PFSK-1 (cell line): ENCODE measurements around the gene CDH8.

ENCODE experiments used
- FOXP2 ChIP-seq: optimal IDR thresholded peaks from 2 replicates; pipeline ENCODE3; 2011; ENCODE audit warnings: borderline replicate concordance, control low read depth, inconsistent platforms; ENCODE audit not compliant: insufficient read depth; ENCODE audit errors: extremely low read length, extremely low read depth
- POLR2AphosphoS5 ChIP-seq: IDR thresholded peaks from 2 replicates; pipeline ENCODE4 v1.6.1; 2012; ENCODE audit warnings: low read depth, mild to moderate bottlenecking, control low read depth, low read length, moderate library complexity
- SIN3A ChIP-seq: IDR thresholded peaks from 2 replicates; pipeline ENCODE4 v1.6.1; 2012; ENCODE audit warnings: mild to moderate bottlenecking, low read length, moderate library complexity, borderline replicate concordance; ENCODE audit not compliant: insufficient read depth
- TAF1 ChIP-seq: IDR thresholded peaks from 2 replicates; pipeline ENCODE4 v1.6.1; 2012; ENCODE audit warnings: low read length, control low read depth, borderline replicate concordance; ENCODE audit not compliant: insufficient read depth
- TF ChIP-seq, protein P1 (sequence below), 2 experiments: IDR thresholded peaks; 2 replicates each; pipeline versions ENCODE4 v1.6.1 to v1.8.0; 2011 to 2012; ENCODE audit warnings: low read depth in 2 of 2, low read length in 2 of 2, control low read depth in 1 of 2, inconsistent platforms in 1 of 2, mild to moderate bottlenecking in 1 of 2, moderate library complexity in 1 of 2; ENCODE audit not compliant: insufficient read depth in 1 of 2

CDH8 gene

DNA sequence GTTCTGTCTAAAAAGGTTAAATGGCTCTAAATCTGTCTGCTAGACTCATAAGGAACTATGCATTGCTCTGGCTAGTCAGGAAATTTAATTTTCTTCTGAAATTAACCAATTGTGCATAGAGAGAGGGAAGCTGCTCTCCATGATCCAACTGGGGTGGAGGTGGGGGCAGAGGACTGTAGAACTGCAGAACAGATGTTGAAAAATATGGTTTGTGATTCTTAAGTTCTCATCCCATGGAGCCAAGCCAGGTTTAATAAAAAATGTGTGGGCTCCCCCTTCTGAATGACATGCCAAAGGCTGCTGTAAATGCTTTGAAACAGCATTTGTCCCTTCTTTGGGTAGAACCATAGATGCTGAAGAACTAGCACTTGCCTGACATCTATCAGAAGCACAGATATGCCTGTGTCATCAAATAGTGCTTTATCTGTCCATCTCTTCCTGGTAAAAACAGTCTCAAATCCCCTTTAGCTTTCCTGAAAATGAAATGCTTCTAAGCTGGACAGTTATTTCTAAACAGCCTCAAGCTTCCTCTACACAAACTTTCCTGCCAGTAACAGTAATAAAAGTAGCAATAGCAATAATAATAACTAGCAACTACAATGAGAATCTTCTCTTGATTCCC, 221.4 kb downstream of the CDH8 start:
- TF ChIP-seq, protein P1, sequence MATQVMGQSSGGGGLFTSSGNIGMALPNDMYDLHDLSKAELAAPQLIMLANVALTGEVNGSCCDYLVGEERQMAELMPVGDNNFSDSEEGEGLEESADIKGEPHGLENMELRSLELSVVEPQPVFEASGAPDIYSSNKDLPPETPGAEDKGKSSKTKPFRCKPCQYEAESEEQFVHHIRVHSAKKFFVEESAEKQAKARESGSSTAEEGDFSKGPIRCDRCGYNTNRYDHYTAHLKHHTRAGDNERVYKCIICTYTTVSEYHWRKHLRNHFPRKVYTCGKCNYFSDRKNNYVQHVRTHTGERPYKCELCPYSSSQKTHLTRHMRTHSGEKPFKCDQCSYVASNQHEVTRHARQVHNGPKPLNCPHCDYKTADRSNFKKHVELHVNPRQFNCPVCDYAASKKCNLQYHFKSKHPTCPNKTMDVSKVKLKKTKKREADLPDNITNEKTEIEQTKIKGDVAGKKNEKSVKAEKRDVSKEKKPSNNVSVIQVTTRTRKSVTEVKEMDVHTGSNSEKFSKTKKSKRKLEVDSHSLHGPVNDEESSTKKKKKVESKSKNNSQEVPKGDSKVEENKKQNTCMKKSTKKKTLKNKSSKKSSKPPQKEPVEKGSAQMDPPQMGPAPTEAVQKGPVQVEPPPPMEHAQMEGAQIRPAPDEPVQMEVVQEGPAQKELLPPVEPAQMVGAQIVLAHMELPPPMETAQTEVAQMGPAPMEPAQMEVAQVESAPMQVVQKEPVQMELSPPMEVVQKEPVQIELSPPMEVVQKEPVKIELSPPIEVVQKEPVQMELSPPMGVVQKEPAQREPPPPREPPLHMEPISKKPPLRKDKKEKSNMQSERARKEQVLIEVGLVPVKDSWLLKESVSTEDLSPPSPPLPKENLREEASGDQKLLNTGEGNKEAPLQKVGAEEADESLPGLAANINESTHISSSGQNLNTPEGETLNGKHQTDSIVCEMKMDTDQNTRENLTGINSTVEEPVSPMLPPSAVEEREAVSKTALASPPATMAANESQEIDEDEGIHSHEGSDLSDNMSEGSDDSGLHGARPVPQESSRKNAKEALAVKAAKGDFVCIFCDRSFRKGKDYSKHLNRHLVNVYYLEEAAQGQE (IDR thresholded peaks at IDR 0.05; ENCODE audit: insufficient read depth in 1 of 2, low read depth in 2 of 2, low read length in 2 of 2), result no peak
- TF ChIP-seq TAF1, result no peak
- no peak for TF ChIP-seq POLR2AphosphoS5
- no peak for TF ChIP-seq SIN3A

DNA sequence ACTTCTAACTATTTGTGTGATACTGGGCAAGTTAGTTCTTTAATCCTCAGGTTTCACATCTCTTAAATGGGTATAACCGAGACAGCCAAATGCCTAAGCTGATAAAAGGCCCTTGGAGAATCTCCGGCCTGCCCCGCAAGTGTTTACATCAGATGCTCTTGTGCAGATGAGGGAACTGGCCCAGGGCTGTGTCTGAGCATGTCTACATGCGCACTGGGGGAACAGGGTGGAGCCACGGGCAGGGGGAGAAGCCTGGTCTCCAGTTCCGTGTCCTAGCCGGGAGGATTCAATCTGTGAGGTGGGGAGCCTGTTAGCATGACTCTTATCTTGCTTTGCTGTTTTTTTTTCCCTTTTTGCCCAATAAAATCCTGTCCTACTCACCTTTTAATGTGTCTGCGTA, 222.9 kb downstream of the CDH8 start:
- TF ChIP-seq FOXP2 (no peak), TAF1 (no peak)

DNA sequence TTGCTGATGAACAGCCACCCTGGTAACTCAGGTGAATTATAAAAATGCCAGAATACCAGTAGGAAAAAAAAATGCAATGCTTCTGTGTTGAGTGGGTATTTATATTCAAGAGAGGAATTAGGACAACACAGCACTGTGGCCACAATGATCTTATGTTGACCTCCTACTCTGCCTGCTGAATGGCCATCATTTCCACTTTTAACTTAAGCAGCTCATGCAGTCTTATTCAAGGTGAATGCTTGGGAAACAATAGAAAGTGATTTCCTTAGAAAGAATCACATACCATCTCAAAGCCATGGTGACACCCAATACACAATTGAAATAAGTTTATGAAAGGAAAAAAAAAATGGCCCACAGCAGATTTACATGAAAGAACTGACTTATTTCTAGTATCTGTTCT, 224.0 kb downstream of the CDH8 start:
- no peak for TF ChIP-seq FOXP2
- no peak for TF ChIP-seq POLR2AphosphoS5
- no peak for TF ChIP-seq TAF1
- TF ChIP-seq SIN3A, result no peak

DNA sequence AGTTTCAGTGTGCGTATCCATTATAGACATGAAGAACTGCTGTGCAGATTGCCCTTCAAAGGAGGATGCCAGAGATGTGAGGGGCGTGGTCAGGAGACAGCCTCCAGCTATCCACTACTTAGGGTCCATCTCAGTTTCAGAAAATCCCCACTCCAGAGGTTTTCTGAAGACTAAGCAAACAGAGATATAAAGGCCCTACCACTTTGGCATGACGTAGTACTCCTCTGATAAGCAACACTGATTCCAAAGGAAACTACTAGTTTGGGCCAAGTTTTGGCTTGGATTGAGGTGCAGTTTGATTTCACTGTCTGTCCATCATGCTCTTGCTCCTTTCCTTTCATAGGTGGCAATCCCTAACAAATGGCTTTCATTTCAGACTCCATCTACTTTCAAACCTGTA, 228.7 kb downstream of the CDH8 start:
- no peak for TF ChIP-seq SIN3A
- TF ChIP-seq TAF1, result no peak
- TF ChIP-seq FOXP2, result no peak
- no peak for TF ChIP-seq POLR2AphosphoS5
- TF ChIP-seq, protein P1 (IDR thresholded peaks at IDR 0.05; ENCODE audit: insufficient read depth in 1 of 2, low read depth in 2 of 2, low read length in 2 of 2), result no peak

DNA sequence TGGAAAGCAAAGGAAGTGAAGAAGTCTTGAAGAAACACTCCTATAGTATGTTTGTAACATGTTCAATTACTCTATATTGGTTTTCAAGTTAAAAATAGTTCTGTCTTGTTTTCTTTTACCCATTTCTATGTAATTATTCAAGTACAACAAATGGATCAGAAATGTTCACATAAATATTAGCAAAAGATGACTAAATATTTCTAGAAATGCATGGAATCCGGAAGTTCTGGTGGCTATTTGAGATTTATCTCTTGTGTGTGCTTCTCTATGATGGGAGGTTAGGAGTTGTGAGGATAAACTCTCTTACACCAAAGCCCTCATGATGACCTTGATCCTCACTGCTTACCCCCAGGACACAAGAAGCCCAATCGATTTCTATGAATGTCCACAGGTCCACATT, 237.5 kb downstream of the CDH8 start:
- TF ChIP-seq POLR2AphosphoS5 (no peak), TAF1 (no peak), SIN3A (no peak), FOXP2 (no peak)
- TF ChIP-seq, protein P1 (IDR thresholded peaks at IDR 0.05; ENCODE audit: insufficient read depth in 1 of 2, low read depth in 2 of 2, low read length in 2 of 2), result no peak

DNA sequence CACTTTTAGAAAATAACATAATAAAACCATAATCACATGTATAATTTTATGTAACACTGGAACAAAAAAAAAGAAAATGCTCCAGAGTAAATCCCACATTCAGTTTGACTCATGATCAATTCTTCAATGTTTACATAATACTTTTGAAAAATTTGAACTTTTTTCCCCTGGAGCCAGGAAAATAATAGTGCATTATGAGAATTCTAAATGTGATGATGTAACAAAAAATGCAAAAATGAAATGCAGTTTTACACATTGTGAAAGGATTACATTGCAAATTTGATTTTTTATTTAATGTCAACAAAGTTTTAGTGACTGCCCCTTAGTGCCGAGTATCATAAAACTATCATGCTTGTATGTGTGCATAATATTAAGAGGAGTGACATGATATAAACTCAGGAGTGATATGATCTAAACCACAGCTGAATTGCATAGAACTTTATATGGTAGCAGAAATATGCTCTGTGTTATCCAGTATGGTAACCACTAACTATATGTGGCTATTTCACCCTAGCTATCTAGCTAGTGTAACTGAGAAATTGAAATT, 238.2 kb downstream of the CDH8 start:
- TF ChIP-seq FOXP2 (no peak), SIN3A (no peak), POLR2AphosphoS5 (no peak), TAF1 (no peak)
- TF ChIP-seq, protein P1 (IDR thresholded peaks at IDR 0.05; ENCODE audit: insufficient read depth in 1 of 2, low read depth in 2 of 2, low read length in 2 of 2), result no peak
